MM.1S (cell line): ENCODE results near the gene CD47.

Source experiments
- DNase-seq: peaks from one replicate; pipeline ENCODE4 v3.0.0-alpha.2; 2015
- H2AFZ ChIP-seq: fragments of 300-600 bp; sonication (generic); 2 replicates; pipeline ENCODE4 v1.6.0; 2016; ENCODE audit warnings: antibody characterized with exemption, low read length
- H3F3A ChIP-seq: fragments of 300-600 bp; sonication (generic); 2 replicates; pipeline ENCODE4 v1.6.1; 2016; ENCODE audit warnings: mild to moderate bottlenecking, antibody characterized with exemption, low read length, moderate library complexity, mixed read lengths; ENCODE audit not compliant: insufficient read depth
- H3K27ac ChIP-seq: fragments of 300-600 bp; sonication (generic); 2 replicates; pipeline ENCODE4 v1.5.1; 2016; ENCODE audit warnings: mild to moderate bottlenecking, low read length
- H3K27me3 ChIP-seq: fragments of 300-600 bp; sonication (generic); replicated peaks from 2 replicates; pipeline ENCODE4 v1.6.0; 2016; ENCODE audit warnings: low read length; ENCODE audit not compliant: insufficient read depth
- H3K36me3 ChIP-seq: fragments of 300-600 bp; sonication (generic); replicated peaks from 2 replicates; pipeline ENCODE4 v1.6.1; 2016; ENCODE audit warnings: mild to moderate bottlenecking, low read length, mixed read lengths; ENCODE audit not compliant: insufficient read depth
- H3K4me1 ChIP-seq: fragments of 300-600 bp; sonication (generic); 2 replicates; pipeline ENCODE4 v1.6.1; 2016; ENCODE audit warnings: low read length, mixed read lengths
- H3K4me2 ChIP-seq: fragments of 300-600 bp; sonication (generic); 2 replicates; pipeline ENCODE4 v1.6.0; 2016; ENCODE audit warnings: low read depth, low read length
- H3K4me3 ChIP-seq: fragments of 300-600 bp; sonication (generic); 2 replicates; pipeline ENCODE4 v1.5.1; 2016; ENCODE audit warnings: low read length, mixed read lengths
- H3K79me2 ChIP-seq: fragments of 300-600 bp; sonication (generic); 2 replicates; pipeline ENCODE4 v1.6.1; 2016; ENCODE audit warnings: mixed run types, low read length, mixed read lengths
- H3K9ac ChIP-seq: fragments of 300-600 bp; sonication (generic); 2 replicates; pipeline ENCODE4 v1.6.1; 2016; ENCODE audit warnings: low read length, mixed read lengths
- H3K9me2 ChIP-seq: fragments of 300-600 bp; sonication (generic); replicated peaks from 2 replicates; pipeline ENCODE4 v1.6.1; 2016; ENCODE audit warnings: mild to moderate bottlenecking, low read length, mixed read lengths; ENCODE audit not compliant: insufficient read depth
- H3K9me3 ChIP-seq: fragments of 300-600 bp; sonication (generic); replicated peaks from 2 replicates; pipeline ENCODE4 v1.6.1; 2016; ENCODE audit warnings: mild to moderate bottlenecking, low read length, mixed read lengths; ENCODE audit not compliant: insufficient read depth
- H4K20me1 ChIP-seq: fragments of 300-600 bp; sonication (generic); 2 replicates; pipeline ENCODE4 v1.6.1; 2016; ENCODE audit warnings: mild to moderate bottlenecking, low read length, moderate library complexity, mixed read lengths; ENCODE audit not compliant: insufficient read depth
- EZH2 ChIP-seq: fragments of 300-600 bp; sonication (generic); optimal IDR thresholded peaks from 2 replicates; pipeline ENCODE3; 2017; ENCODE audit warnings: low read depth, mild to moderate bottlenecking, antibody characterized with exemption, low read length, mixed read lengths
- EZH2phosphoT487 ChIP-seq: fragments of 300-600 bp; sonication (generic); IDR thresholded peaks from 2 replicates; pipeline ENCODE4 v1.6.1; 2018; ENCODE audit warnings: antibody characterized with exemption, low read length
- TF ChIP-seq, protein P1 (sequence below): fragments of 300-600 bp; sonication (generic); IDR thresholded peaks from 2 replicates; pipeline ENCODE4 v1.5.1; 2016; ENCODE audit warnings: antibody characterized with exemption, low read length, mixed read lengths

CD47 gene

GRCh38 chr3:108097322-108098002, 6.6 kb upstream of the CD47 start:
- no peak overlapping the region for H2AFZ ChIP-seq
- no peak overlapping the region for H3K9ac ChIP-seq

GRCh38 chr3:108096532-108097321, 5.9 kb upstream of the CD47 start:
- H3K4me3 ChIP-seq = no peak overlapping the region
- no peak overlapping the region for H3K27ac ChIP-seq
- H3F3A ChIP-seq = peaks cover 20% of the 10 kb centered on the region
- H3K9me3 ChIP-seq = no peaks in the 10 kb centered on the region
- DNase-seq = no peak
- no peaks in the 10 kb centered on the region for H3K36me3 ChIP-seq
- H3K9me2 ChIP-seq = no peaks in the 10 kb centered on the region
- no peaks in the 10 kb centered on the region for H3K79me2 ChIP-seq
- TF ChIP-seq EZH2 (no peak), EZH2phosphoT487 (no peak)
- TF ChIP-seq, protein P1, sequence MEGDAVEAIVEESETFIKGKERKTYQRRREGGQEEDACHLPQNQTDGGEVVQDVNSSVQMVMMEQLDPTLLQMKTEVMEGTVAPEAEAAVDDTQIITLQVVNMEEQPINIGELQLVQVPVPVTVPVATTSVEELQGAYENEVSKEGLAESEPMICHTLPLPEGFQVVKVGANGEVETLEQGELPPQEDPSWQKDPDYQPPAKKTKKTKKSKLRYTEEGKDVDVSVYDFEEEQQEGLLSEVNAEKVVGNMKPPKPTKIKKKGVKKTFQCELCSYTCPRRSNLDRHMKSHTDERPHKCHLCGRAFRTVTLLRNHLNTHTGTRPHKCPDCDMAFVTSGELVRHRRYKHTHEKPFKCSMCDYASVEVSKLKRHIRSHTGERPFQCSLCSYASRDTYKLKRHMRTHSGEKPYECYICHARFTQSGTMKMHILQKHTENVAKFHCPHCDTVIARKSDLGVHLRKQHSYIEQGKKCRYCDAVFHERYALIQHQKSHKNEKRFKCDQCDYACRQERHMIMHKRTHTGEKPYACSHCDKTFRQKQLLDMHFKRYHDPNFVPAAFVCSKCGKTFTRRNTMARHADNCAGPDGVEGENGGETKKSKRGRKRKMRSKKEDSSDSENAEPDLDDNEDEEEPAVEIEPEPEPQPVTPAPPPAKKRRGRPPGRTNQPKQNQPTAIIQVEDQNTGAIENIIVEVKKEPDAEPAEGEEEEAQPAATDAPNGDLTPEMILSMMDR = no peak
- peaks cover 26% of the 10 kb centered on the region for H3K4me1 ChIP-seq
- H3K27me3 ChIP-seq = no peaks in the 10 kb centered on the region
- H4K20me1 ChIP-seq = no peaks in the 10 kb centered on the region
- no peak overlapping the region for H3K4me2 ChIP-seq
- no peak overlapping the region for H2AFZ ChIP-seq
- H3K9ac ChIP-seq = no peak overlapping the region

More at GRCh38 chr3:108097322-108098002, 6.6 kb upstream of the CD47 start:
- Histone ChIP-seq H3K27ac (no peak overlapping the region), H3K9me2 (no peaks in the 10 kb centered on the region), H3K9me3 (no peaks in the 10 kb centered on the region), H4K20me1 (no peaks in the 10 kb centered on the region), H3K4me2 (no peak overlapping the region), H3K4me3 (no peak overlapping the region), H3F3A (peaks cover 22% of the 10 kb centered on the region), H3K36me3 (no peaks in the 10 kb centered on the region), H3K27me3 (no peaks in the 10 kb centered on the region), H3K79me2 (no peaks in the 10 kb centered on the region), H3K4me1 (peaks cover 34% of the 10 kb centered on the region)
- TF ChIP-seq EZH2 (no peak), EZH2phosphoT487 (no peak)
- TF ChIP-seq, protein P1 = no peak
- DNase-seq = no peak

DNA sequence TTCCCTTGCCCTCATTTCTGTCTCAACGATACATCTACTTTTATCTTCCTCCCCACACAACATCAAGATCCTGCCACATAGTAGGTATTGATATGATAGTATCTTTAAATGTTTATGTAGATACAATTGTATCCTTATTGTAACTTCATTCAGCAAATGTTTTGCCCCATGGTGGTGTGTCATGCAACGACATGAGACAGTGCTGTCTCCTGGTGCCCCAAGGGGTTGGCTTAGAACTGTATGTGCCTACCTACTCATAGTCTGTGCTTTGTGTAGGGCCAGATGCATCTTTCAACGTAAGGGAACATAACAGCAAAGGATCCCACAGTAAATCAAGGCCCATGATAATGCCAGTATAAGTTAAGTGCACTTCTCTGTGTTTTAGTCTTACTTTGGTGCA, 2.8 kb upstream of the CD47 start:
- no peak overlapping the region for H2AFZ ChIP-seq

More for the DNA sequence above, 2.8 kb upstream of the CD47 start:
- Histone ChIP-seq H3K9ac (no peak overlapping the region), H3K27ac (no peak overlapping the region), H3K79me2 (peaks cover 20% of the 10 kb centered on the region), H3K4me3 (no peak overlapping the region), H3F3A (peaks cover 20% of the 10 kb centered on the region), H3K36me3 (no peaks in the 10 kb centered on the region), H4K20me1 (0 out of 2 replicates have a peak, but pooled peaks cover 2% of the 10 kb centered on the region), H3K9me2 (no peaks in the 10 kb centered on the region), H3K4me1 (no peaks in the 10 kb centered on the region), H3K9me3 (no peaks in the 10 kb centered on the region), H3K27me3 (no peaks in the 10 kb centered on the region), H3K4me2 (no peak overlapping the region)
- TF ChIP-seq EZH2phosphoT487 = no peak
- TF ChIP-seq EZH2 = no peak
- TF ChIP-seq, protein P1 = no peak
- no peak for DNase-seq
